MCF 10A (cell line): ENCODE measurements around the gene MAGOH. TPM values are rescaled to one million over a fixed set of nuclear protein-coding genes. Genes with fewer than 3 reads are reported as not detected.

ENCODE experiments used
- BruUV-seq: library from RNA; stranded (reverse); fragments of 400-500 nt; replicated peaks from 2 replicates; lab custom pipeline; 2021; lab: Mats Ljungman, UMichigan
- CTCF ChIA-PET: fragments of 300-600 bp; sonication (Branson Sonifier 250); formaldehyde crosslinking; extraction: SDS; loops from one replicate; lab custom pipeline; 2021; ENCODE audit warnings: antibody characterized with exemption, inconsistent platforms; lab: Yijun Ruan, JAX
- POLR2A ChIA-PET: fragments of 300-600, 350-650 bp; sonication (Branson Sonifier 250); formaldehyde crosslinking; extraction: SDS; loops from one replicate; lab custom pipeline; 2020; ENCODE audit warnings: antibody characterized with exemption, inconsistent platforms; lab: Yijun Ruan, JAX
- DNase-seq: peaks from one replicate; pipeline ENCODE4 v3.0.0-alpha.2; 2018; ENCODE audit not compliant: unreplicated experiment
- H3K27ac Mint-ChIP-seq: one replicate; pipeline ENCODE4 v1.8.0; 2022; ENCODE audit warnings: mild to moderate bottlenecking, low read depth, mixed read lengths; ENCODE audit not compliant: unreplicated experiment
- H3K27me3 Mint-ChIP-seq: one replicate; pipeline ENCODE4 v1.8.0; 2022; ENCODE audit warnings: mixed read lengths; ENCODE audit not compliant: insufficient read depth, unreplicated experiment
- H3K36me3 Mint-ChIP-seq: one replicate; pipeline ENCODE4 v1.8.0; 2022; ENCODE audit warnings: mild to moderate bottlenecking, moderate library complexity, mixed read lengths; ENCODE audit not compliant: insufficient read depth, unreplicated experiment
- H3K4me1 Mint-ChIP-seq: one replicate; pipeline ENCODE4 v1.8.0; 2022; ENCODE audit warnings: mixed read lengths; ENCODE audit not compliant: insufficient read depth, unreplicated experiment
- H3K4me3 Mint-ChIP-seq: one replicate; pipeline ENCODE4 v1.8.0; 2022; ENCODE audit warnings: mild to moderate bottlenecking, moderate library complexity, mixed read lengths; ENCODE audit not compliant: unreplicated experiment
- H3K9me3 Mint-ChIP-seq: one replicate; pipeline ENCODE4 v1.8.0; 2022; ENCODE audit warnings: mixed read lengths; ENCODE audit not compliant: unreplicated experiment
- CTCF ChIP-seq: fragments of 200-600 bp; IDR thresholded peaks from one replicate; pipeline ENCODE4 v1.8.0; 2022; ENCODE audit warnings: antibody characterized with exemption, mild to moderate bottlenecking; ENCODE audit not compliant: unreplicated experiment
- intact Hi-C: fragments of 100-400 bp; cut with micrococcal nuclease; formaldehyde crosslinking; loops from 2 replicates; pipeline ENCODE4 v1.14.1; 2022
- total RNA-seq: library from RNA; stranded (reverse); gene quantifications from 2 replicates; pipeline ENCODE4 v1.2.3, GENCODE V29; 2022

The MAGOH gene
- total RNA-seq, 1 experiment from 2014 or later = 68.2 TPM

- no peaks in the 10 kb centered on the region for H3K9me3 Mint-ChIP-seq
- no TSS peak for BruUV-seq
- H3K27me3 Mint-ChIP-seq = no peaks in the 10 kb centered on the region
- H3K4me1 Mint-ChIP-seq = peaks cover 7% of the 10 kb centered on the region
- ChIA-PET CTCF (interaction anchor here (0.6 to 1.5 kb wide), 5 partner anchors 8 to 765 kb away, joined by 3 to 6 read pairs (median 3); no protein-coding TSS in a partner anchor), POLR2A (no interaction called here)
- DNase-seq = no peak
- no peak overlapping the region for H3K4me3 Mint-ChIP-seq
- no peaks in the 10 kb centered on the region for H3K36me3 Mint-ChIP-seq
- H3K27ac Mint-ChIP-seq = no peak overlapping the region
- intact Hi-C loops = no loop called here
- no peak for TF ChIP-seq CTCF
Measured at GRCh38 chr1:53190210-53190611, 48.1 kb downstream of the MAGOH start.

DNA sequence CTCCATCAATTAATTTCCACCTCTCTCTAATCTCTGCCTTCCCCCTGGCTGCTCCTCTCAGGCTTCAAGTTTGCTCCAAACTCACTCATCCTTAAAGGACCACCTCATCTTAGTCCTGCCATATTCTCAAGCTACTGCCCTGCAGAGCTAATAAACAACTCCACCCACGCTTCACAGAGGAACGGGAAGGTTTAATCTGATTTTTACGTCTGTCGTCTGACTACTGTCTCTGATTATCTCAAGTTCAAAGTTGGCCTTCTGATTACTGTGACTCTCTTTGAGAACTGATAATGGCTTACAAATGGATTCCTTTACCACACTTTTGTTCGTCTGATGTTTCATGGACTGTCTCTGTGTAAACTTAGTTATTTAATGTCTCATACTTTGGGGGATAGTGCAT, 49.3 kb downstream of the MAGOH start:
- Mint-ChIP-seq H3K4me3 (no peak overlapping the region), H3K27me3 (no peaks in the 10 kb centered on the region), H3K27ac (no peak overlapping the region), H3K9me3 (no peaks in the 10 kb centered on the region), H3K4me1 (peaks cover 7% of the 10 kb centered on the region), H3K36me3 (no peaks in the 10 kb centered on the region)
- ChIA-PET POLR2A (no interaction called here), CTCF (no interaction called here)
- no peak for TF ChIP-seq CTCF
- intact Hi-C loops = loop anchor here (5.0 kb wide), 1 partner anchor 262 kb away; the partner anchor contains the start of gene SCP2
- DNase-seq = no peak
- BruUV-seq = no TSS peak

- no peaks in the 10 kb centered on the region for H3K9me3 Mint-ChIP-seq
- H3K4me3 Mint-ChIP-seq = no peak overlapping the region
- TF ChIP-seq CTCF = no peak
- H3K36me3 Mint-ChIP-seq = no peaks in the 10 kb centered on the region
- no TSS peak for BruUV-seq
- H3K27me3 Mint-ChIP-seq = no peaks in the 10 kb centered on the region
- intact Hi-C loops = loop anchor here (5.0 kb wide), 1 partner anchor 261 kb away; the partner anchor contains the start of gene SCP2
- ChIA-PET POLR2A (no interaction called here), CTCF (interaction anchor here (0.6 kb wide), 1 partner anchor 266 kb away, joined by 3 read pairs; the partner anchor contains the start of gene ECHDC2)
- peaks cover 7% of the 10 kb centered on the region for H3K4me1 Mint-ChIP-seq
- DNase-seq = no peak
- H3K27ac Mint-ChIP-seq = no peak overlapping the region
Measured at GRCh38 chr1:53188099-53188498, 50.2 kb downstream of the MAGOH start.

- ChIA-PET CTCF (interaction anchor here (0.6 to 1.9 kb wide), 9 partner anchors 9 to 500 kb away, joined by 3 to 13 read pairs (median 4); partner anchors contain the start of genes CPT2 and ECHDC2), POLR2A (interaction anchor here (1.9 to 4.9 kb wide), 2 partner anchors 9 to 51 kb away, joined by 5 to 21 read pairs; partner anchors contain the start of genes CPT2 and MAGOH)
- no peak for DNase-seq
- H3K4me1 Mint-ChIP-seq = peaks cover 7% of the 10 kb centered on the region
- H3K36me3 Mint-ChIP-seq = no peaks in the 10 kb centered on the region
- no peaks in the 10 kb centered on the region for H3K9me3 Mint-ChIP-seq
- intact Hi-C loops = loop anchor here (5.0 kb wide), 1 partner anchor 260 kb away; the partner anchor contains the start of gene SCP2
- peak overlapping the region; percentile 3 for H3K27ac Mint-ChIP-seq
- H3K27me3 Mint-ChIP-seq = no peaks in the 10 kb centered on the region
- no peak overlapping the region for H3K4me3 Mint-ChIP-seq
- no peak for TF ChIP-seq CTCF
- no TSS peak for BruUV-seq
Measured at GRCh38 chr1:53187401-53187800, 50.9 kb downstream of the MAGOH start.
